Esophagus muscularis mucosa (tissue), 3 donors: ENCODE data around the gene MSH2.

Experiments used
- POLR2A ChIP-seq: fragments of 450-650 bp; IDR thresholded peaks from one replicate; pipeline ENCODE4 v1.6.1; 2017; ENCODE audit warnings: antibody characterized with exemption, moderate library complexity, mild to moderate bottlenecking, low read depth
- TF ChIP-seq, protein P1 (sequence below), 3 experiments: fragments of 200-600 bp in 2 of 3; fragments of 450-650 bp in 1 of 3; sonication (generic) in 2 of 3; IDR thresholded peaks; one replicate each; pipeline ENCODE4 v1.5.1; 2017 to 2019; ENCODE audit warnings: antibody characterized with exemption in 3 of 3, mild to moderate bottlenecking in 2 of 3, moderate library complexity in 1 of 3

DNA sequence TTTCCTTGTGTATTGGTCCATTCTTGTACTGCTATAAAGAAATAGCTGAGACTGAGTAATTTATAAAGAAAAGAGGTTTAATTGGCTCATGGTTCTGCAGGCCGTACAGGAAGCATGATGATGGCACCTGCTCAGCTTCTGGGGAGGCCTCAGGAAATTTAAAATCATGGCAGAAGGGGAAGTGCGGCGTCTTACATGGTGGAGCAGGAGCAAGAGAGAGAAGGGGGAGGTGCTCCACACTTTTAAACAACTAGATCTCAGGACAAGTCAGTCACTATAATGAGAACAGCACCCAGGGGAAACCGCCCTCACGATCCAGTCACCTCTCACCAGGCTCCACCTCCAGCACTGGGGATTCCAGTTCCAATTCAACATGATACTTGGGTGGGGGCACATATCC, 54.3 kb downstream of the MSH2 start:
- no peak for TF ChIP-seq POLR2A
- TF ChIP-seq, protein P1, sequence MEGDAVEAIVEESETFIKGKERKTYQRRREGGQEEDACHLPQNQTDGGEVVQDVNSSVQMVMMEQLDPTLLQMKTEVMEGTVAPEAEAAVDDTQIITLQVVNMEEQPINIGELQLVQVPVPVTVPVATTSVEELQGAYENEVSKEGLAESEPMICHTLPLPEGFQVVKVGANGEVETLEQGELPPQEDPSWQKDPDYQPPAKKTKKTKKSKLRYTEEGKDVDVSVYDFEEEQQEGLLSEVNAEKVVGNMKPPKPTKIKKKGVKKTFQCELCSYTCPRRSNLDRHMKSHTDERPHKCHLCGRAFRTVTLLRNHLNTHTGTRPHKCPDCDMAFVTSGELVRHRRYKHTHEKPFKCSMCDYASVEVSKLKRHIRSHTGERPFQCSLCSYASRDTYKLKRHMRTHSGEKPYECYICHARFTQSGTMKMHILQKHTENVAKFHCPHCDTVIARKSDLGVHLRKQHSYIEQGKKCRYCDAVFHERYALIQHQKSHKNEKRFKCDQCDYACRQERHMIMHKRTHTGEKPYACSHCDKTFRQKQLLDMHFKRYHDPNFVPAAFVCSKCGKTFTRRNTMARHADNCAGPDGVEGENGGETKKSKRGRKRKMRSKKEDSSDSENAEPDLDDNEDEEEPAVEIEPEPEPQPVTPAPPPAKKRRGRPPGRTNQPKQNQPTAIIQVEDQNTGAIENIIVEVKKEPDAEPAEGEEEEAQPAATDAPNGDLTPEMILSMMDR (IDR thresholded peaks at IDR 0.05): no peak
